SH-SY5Y (cell line): ENCODE results near the gene DAPK1.

Experiments used
- GATA2 ChIP-seq: IDR thresholded peaks from 2 replicates; pipeline ENCODE4 v1.6.1; 2011; ENCODE audit warnings: mild to moderate bottlenecking, low read depth, low read length
- GATA3 ChIP-seq: IDR thresholded peaks from 2 replicates; pipeline ENCODE4 v1.6.1; 2011; ENCODE audit warnings: low read depth, mild to moderate bottlenecking, low read length, moderate library complexity

- TF ChIP-seq GATA3: no peak
- no peak for TF ChIP-seq GATA2
Observed at GRCh38 chr9:87545858-87546257, 48.2 kb downstream of the DAPK1 start.
